A549 (cell line): ENCODE measurements around the gene ABL1. TPM values are rescaled to one million over a fixed set of nuclear protein-coding genes. Genes with fewer than 3 reads are reported as not detected.

ENCODE experiments used
- ATAC-seq, 2 experiments: fragments of 200-7000 bp in 1 of 2; fragments of >200 bp in 1 of 2; cut with Nextera tagmentation in 1 of 2; cut with Tn5 transposase in 1 of 2; 3 replicates each; pipeline versions ENCODE4 v1.8.0 to v1.9.1; 2018 to 2020; ENCODE audit warnings: mild to moderate bottlenecking in 1 of 2, moderate library complexity in 1 of 2
- CTCF ChIA-PET: fragments of 300-600 bp; sonication (Branson Sonifier 250); formaldehyde crosslinking; extraction: SDS; loops from one replicate; lab custom pipeline; 2021; ENCODE audit warnings: antibody characterized with exemption, inconsistent platforms; lab: Yijun Ruan, JAX
- POLR2A ChIA-PET: fragments of 350-600 bp; formaldehyde crosslinking; extraction: SDS; loops from one replicate; lab custom pipeline; 2021; ENCODE audit warnings: antibody characterized with exemption, inconsistent platforms; lab: Yijun Ruan, JAX
- DNase-seq, 2 experiments: peaks; one replicate each; pipeline versions ENCODE4 v3.0.0 to v3.0.0-alpha.2; 2011 to 2016; ENCODE audit warnings: low read depth in 1 of 2, low spot score in 1 of 2
- FAIRE-seq: peaks from 2 replicates; lab custom pipeline; 2011; peaks lifted over from hg19 to GRCh38; lab: Jason Lieb, UNC
- H3K27ac ChIP-seq, 2 experiments: fragments of >200 bp; sonication (Bioruptor Twin); formaldehyde crosslinking; 3 replicates each; pipeline ENCODE4 v1.5.1; 2016 to 2017
- H3K4me1 ChIP-seq: fragments of >200 bp; sonication (Bioruptor Twin); formaldehyde crosslinking; 3 replicates; pipeline ENCODE4 v1.6.1; 2016
- H3K4me2 ChIP-seq: fragments of >200 bp; sonication (Bioruptor Twin); formaldehyde crosslinking; 3 replicates; pipeline ENCODE4 v1.6.1; 2016
- H3K4me3 ChIP-seq: fragments of >200 bp; sonication (Bioruptor Twin); formaldehyde crosslinking; 3 replicates; pipeline ENCODE4 v1.5.1; 2016
- H3K9me3 ChIP-seq: fragments of >200 bp; sonication (Bioruptor Twin); formaldehyde crosslinking; 3 replicates; pipeline ENCODE4 v1.6.1; 2016
- BHLHE40 ChIP-seq: IDR thresholded peaks from 2 replicates; pipeline ENCODE4 v1.6.1; 2012; ENCODE audit warnings: low read depth, low read length, inconsistent platforms
- CBX2 ChIP-seq: fragments of 200-600 bp; sonication (generic); IDR thresholded peaks from 2 replicates; pipeline ENCODE4 v1.6.1; 2016; ENCODE audit warnings: low read depth, mild to moderate bottlenecking, borderline replicate concordance
- CHD4 ChIP-seq: fragments of 200-600 bp; sonication (generic); IDR thresholded peaks from 2 replicates; pipeline ENCODE4 v1.6.1; 2016; ENCODE audit warnings: antibody characterized with exemption, mild to moderate bottlenecking, borderline replicate concordance
- GATA3 ChIP-seq: IDR thresholded peaks from 2 replicates; pipeline ENCODE4 v1.6.1; 2012; ENCODE audit warnings: borderline replicate concordance
- HOXA7 ChIP-seq: fragments of 250-450 bp; sonication (Bioruptor Pico); IDR thresholded peaks from 2 replicates; pipeline ENCODE4 v1.5.0; 2020; ENCODE audit warnings: mild to moderate bottlenecking, moderate library complexity
- HOXB13 ChIP-seq: fragments of 250-450 bp; sonication (Bioruptor Pico); IDR thresholded peaks from 2 replicates; pipeline ENCODE4 v1.5.0; 2020; ENCODE audit warnings: low read depth, mild to moderate bottlenecking, moderate library complexity
- KDM5A ChIP-seq: fragments of 200-600 bp; sonication (generic); IDR thresholded peaks from 2 replicates; pipeline ENCODE4 v1.6.1; 2016; ENCODE audit warnings: antibody characterized with exemption, mild to moderate bottlenecking
- MAZ ChIP-seq: fragments of 150-350 bp; IDR thresholded peaks from 2 replicates; pipeline ENCODE4 v1.6.1; 2014; ENCODE audit warnings: antibody characterized with exemption, low read depth, low read length, borderline replicate concordance
- MYC ChIP-seq: IDR thresholded peaks from 2 replicates; pipeline ENCODE4 v1.6.1; 2012; ENCODE audit warnings: mild to moderate bottlenecking, inconsistent platforms, low read length, improper control_type of control experiment, borderline replicate concordance
- PHF8 ChIP-seq: fragments of 200-600 bp; sonication (generic); IDR thresholded peaks from 2 replicates; pipeline ENCODE4 v1.6.1; 2016; ENCODE audit warnings: low read depth, mild to moderate bottlenecking, antibody characterized with exemption, moderate library complexity, borderline replicate concordance
- RARB ChIP-seq: fragments of 250-450 bp; sonication (Bioruptor Pico); IDR thresholded peaks from 2 replicates; pipeline ENCODE4 v1.8.0; 2021; ENCODE audit warnings: mild to moderate bottlenecking, moderate library complexity
- RFX5 ChIP-seq: fragments of 450-650 bp; IDR thresholded peaks from 2 replicates; pipeline ENCODE4 v1.7.1; 2014; ENCODE audit warnings: antibody characterized with exemption, mild to moderate bottlenecking, moderate library complexity
- SMC3 ChIP-seq: fragments of >200 bp; sonication (Bioruptor Twin); formaldehyde crosslinking; IDR thresholded peaks from 3 replicates; pipeline ENCODE4 v1.6.1; 2018; ENCODE audit warnings: inconsistent platforms
- SREBF2 ChIP-seq: fragments of 450-650 bp; IDR thresholded peaks from 2 replicates; pipeline ENCODE4 v1.6.1; 2014; ENCODE audit warnings: mild to moderate bottlenecking, moderate library complexity
- WGBS: methylation state at CpG from one replicate; pipeline ENCODE4 v1.1.6; 2017; ENCODE audit errors: missing lambda C conversion rate; 5-methylcytosine and 5-hydroxymethylcytosine counted together
- polyA plus RNA-seq, 4 experiments: library from polyadenylated mRNA; depleted of rRNA in 3 of 4; stranded (reverse); fragments of >200 nt; fragmentation: RNase III in 1 of 4; extraction: RNeasy Plus Mini Kit Qiagen cat#74134 plus additional on column Dnase treatment in 1 of 4; gene quantifications; 2 replicates in 3 of 4; 3 replicates in 1 of 4; pipeline ENCODE4 v1.2.3, GENCODE V29; 2011 to 2017
- TF ChIP-seq, protein P1 (sequence below): fragments of 200-600 bp; sonication (generic); IDR thresholded peaks from 2 replicates; pipeline ENCODE4 v1.6.1; 2016; ENCODE audit warnings: antibody characterized with exemption, mild to moderate bottlenecking, moderate library complexity
- TF ChIP-seq, protein P2 (sequence below): fragments of >200 bp; sonication (Bioruptor Twin); formaldehyde crosslinking; IDR thresholded peaks from 2 replicates; pipeline ENCODE4 v1.6.1; 2016
- TF ChIP-seq, protein P3 (sequence below): fragments of 250-450 bp; sonication (Bioruptor Pico); IDR thresholded peaks from 2 replicates; pipeline ENCODE4 v1.5.0; 2021; ENCODE audit warnings: mild to moderate bottlenecking, moderate library complexity, borderline replicate concordance
- TF ChIP-seq, protein P4 (sequence below): fragments of 250-450 bp; sonication (Bioruptor Pico); IDR thresholded peaks from 2 replicates; pipeline ENCODE4 v1.5.0; 2020; ENCODE audit warnings: low read depth, mild to moderate bottlenecking, moderate library complexity

ABL1 gene
- polyA plus RNA-seq, 2 of the 4 experiments (the other 2 are of a cell fraction), result 26.5 to 32.4 TPM

DNA sequence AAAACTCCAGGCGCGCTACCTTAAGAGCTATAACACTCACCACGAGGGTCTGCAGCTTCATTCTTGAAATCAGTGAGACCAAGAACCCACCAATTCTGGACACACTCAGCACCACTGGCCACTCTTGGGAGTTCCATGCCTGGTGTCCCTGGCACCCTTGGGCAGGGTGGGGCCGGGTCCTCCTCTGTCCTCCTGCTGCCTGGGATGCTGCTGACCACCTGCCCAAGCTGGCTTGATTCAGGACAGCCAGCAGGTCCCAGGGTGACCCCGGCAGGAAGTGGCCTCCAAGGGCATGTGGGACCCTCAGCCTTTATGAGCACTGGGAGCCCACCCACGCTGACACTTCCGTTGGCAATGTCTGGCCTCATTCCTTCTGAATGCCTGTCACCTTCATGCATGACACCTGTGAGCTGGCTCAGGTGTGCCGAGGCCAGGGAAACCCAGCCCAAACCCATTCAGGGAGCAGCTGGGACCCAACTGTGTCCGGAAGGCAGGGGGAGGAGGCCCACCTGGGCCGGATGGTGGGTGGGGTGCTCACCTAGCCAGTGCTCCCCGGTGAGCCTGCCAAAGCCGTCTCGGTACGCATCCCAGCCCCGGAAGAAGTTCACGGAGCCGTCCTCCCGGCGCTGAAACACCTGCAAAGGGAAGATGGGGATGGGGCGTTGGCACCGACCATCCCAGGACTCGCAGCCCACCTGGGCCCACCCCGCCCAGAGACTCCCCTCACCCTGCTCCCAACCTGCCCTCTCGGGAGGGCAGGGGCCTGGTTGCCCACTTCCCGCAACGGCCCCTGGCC is 76.4 kb downstream of the ABL1 start (continued):
- TF ChIP-seq, protein P1, sequence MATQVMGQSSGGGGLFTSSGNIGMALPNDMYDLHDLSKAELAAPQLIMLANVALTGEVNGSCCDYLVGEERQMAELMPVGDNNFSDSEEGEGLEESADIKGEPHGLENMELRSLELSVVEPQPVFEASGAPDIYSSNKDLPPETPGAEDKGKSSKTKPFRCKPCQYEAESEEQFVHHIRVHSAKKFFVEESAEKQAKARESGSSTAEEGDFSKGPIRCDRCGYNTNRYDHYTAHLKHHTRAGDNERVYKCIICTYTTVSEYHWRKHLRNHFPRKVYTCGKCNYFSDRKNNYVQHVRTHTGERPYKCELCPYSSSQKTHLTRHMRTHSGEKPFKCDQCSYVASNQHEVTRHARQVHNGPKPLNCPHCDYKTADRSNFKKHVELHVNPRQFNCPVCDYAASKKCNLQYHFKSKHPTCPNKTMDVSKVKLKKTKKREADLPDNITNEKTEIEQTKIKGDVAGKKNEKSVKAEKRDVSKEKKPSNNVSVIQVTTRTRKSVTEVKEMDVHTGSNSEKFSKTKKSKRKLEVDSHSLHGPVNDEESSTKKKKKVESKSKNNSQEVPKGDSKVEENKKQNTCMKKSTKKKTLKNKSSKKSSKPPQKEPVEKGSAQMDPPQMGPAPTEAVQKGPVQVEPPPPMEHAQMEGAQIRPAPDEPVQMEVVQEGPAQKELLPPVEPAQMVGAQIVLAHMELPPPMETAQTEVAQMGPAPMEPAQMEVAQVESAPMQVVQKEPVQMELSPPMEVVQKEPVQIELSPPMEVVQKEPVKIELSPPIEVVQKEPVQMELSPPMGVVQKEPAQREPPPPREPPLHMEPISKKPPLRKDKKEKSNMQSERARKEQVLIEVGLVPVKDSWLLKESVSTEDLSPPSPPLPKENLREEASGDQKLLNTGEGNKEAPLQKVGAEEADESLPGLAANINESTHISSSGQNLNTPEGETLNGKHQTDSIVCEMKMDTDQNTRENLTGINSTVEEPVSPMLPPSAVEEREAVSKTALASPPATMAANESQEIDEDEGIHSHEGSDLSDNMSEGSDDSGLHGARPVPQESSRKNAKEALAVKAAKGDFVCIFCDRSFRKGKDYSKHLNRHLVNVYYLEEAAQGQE, result no peak

DNA sequence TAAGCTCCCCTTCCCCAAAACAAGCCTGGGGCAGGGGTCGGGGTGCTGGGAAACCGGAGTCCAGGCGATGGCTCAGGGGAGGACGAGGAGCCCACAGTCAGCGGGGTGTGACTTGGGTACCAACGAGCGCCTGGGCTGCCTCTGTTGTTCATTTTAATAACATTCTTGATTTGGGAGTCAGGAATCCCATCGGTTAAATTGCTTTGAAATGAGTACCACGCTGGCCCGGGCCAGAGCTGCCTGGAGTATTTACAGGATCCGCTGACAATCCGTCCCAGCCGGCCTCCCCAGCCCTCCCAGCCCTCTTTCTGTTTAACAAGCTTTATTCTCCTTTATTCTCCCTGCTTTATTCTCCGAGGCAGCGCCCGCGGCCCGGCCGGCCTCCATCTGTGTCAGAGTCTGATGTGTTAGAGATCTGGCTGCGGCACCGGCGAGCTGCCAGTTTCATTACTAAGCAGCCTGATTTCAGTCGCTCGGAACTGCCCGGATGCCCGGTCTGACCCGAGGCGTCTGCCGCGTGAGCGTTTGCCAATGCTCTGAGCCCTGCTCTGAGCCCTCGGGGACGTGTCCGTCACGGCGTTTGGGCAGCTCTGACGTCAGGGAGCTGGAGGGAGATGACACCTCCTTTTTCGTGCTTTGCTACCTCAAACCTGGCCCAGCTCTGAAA is 78.0 kb downstream of the ABL1 start:
- H3K9me3 ChIP-seq, result no peaks in the 10 kb centered on the region
- H3K27ac ChIP-seq, result no peak overlapping the region
- no peak for TF ChIP-seq KDM5A
- no peak for TF ChIP-seq MAZ
- TF ChIP-seq GATA3, result no peak
- TF ChIP-seq SREBF2, result no peak
- no peak for TF ChIP-seq RARB (CRISPR knock-in tag)
- TF ChIP-seq PHF8, result no peak
- no peak for TF ChIP-seq RFX5
- TF ChIP-seq MYC, result no peak
- TF ChIP-seq, protein P2, sequence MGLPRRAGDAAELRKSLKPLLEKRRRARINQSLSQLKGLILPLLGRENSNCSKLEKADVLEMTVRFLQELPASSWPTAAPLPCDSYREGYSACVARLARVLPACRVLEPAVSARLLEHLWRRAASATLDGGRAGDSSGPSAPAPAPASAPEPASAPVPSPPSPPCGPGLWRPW, result no peak
- TF ChIP-seq, protein P3, sequence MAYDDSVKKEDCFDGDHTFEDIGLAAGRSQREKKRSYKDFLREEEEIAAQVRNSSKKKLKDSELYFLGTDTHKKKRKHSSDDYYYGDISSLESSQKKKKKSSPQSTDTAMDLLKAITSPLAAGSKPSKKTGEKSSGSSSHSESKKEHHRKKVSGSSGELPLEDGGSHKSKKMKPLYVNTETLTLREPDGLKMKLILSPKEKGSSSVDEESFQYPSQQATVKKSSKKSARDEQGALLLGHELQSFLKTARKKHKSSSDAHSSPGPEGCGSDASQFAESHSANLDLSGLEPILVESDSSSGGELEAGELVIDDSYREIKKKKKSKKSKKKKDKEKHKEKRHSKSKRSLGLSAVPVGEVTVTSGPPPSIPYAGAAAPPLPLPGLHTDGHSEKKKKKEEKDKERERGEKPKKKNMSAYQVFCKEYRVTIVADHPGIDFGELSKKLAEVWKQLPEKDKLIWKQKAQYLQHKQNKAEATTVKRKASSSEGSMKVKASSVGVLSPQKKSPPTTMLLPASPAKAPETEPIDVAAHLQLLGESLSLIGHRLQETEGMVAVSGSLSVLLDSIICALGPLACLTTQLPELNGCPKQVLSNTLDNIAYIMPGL (CRISPR knock-in tag), result no peak
- TF ChIP-seq HOXA7 (CRISPR knock-in tag), result no peak
- no peak for TF ChIP-seq SMC3
- TF ChIP-seq CHD4, result no peak
- TF ChIP-seq CBX2, result no peak
- TF ChIP-seq, protein P4, sequence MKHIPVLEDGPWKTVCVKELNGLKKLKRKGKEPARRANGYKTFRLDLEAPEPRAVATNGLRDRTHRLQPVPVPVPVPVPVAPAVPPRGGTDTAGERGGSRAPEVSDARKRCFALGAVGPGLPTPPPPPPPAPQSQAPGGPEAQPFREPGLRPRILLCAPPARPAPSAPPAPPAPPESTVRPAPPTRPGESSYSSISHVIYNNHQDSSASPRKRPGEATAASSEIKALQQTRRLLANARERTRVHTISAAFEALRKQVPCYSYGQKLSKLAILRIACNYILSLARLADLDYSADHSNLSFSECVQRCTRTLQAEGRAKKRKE, result no peak
- TF ChIP-seq BHLHE40, result no peak
- TF ChIP-seq HOXB13, result no peak
- no peaks in the 10 kb centered on the region for H3K4me1 ChIP-seq
- POLR2A ChIA-PET, result interaction anchor here (0.6 kb wide), 1 partner anchor 1247 kb away, joined by 3 read pairs; no protein-coding TSS in a partner anchor
- H3K4me3 ChIP-seq, result no peak overlapping the region
- FAIRE-seq, result no peak
- 85% methylated on average over 35 of the region's 38 CpGs for WGBS
- no peak overlapping the region for H3K4me2 ChIP-seq
- no peak for ATAC-seq
- DNase-seq, result no peak
- CTCF ChIA-PET, result interaction anchor here (0.6 to 3.0 kb wide), 8 partner anchors 12 to 87 kb away, joined by 3 to 16 read pairs (median 5); no protein-coding TSS in a partner anchor
